Stimulated activated CD4-positive, alpha-beta T cell treated with anti-CD3 and anti-CD28 coated beads, Interleukin-12 subunit alpha, Interleukin-12 subunit beta, amount 100 ng/mL, for 48 hours (primary cell): ENCODE results near the gene RRBP1.
A peak's percentile ranks its signal among the peaks of the same experiment; 100 is the strongest.

Source experiments
- DNase-seq, 3 donors: peaks; one replicate each; pipeline ENCODE4 v3.0.0-alpha.2; 2020; ENCODE audit warnings: low read depth in 2 of 3, low spot score in 1 of 3

The RRBP1 gene

GRCh38 chr20:17611290-17611539 is 70.8 kb downstream of the RRBP1 start:
- no peak for DNase-seq

GRCh38 chr20:17610566-17611289 is 71.3 kb downstream of the RRBP1 start:
- DNase-seq: peak in 2 of 3 donors; percentile 28 to 34

DNA sequence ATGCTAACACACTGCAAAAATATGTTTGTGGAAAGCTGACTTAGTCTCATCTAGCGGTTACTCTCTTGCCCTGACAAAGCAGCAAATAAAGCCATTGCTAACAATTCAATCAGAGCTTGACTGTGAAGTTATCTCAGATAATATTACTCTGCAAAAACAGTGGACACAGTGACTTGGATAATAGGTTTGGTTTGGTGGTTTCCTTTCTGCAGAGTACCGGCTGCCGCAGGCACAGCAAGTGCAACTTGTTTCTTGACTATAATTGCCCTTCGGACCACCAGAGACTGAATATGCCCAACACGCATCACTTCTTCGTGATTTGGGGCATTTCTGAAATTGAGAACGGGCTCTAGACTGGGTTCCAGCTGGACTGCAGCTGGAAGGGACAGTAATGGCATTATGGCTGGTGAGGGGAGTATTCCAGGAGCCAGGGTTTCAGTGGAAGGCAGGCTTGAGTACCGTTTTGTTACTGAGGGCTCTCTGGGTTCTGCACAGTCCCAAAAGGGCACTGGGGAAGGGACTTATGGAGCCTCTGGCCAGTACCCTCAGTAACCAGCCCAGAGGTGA is 72.1 kb downstream of the RRBP1 start:
- no peak for DNase-seq

DNA sequence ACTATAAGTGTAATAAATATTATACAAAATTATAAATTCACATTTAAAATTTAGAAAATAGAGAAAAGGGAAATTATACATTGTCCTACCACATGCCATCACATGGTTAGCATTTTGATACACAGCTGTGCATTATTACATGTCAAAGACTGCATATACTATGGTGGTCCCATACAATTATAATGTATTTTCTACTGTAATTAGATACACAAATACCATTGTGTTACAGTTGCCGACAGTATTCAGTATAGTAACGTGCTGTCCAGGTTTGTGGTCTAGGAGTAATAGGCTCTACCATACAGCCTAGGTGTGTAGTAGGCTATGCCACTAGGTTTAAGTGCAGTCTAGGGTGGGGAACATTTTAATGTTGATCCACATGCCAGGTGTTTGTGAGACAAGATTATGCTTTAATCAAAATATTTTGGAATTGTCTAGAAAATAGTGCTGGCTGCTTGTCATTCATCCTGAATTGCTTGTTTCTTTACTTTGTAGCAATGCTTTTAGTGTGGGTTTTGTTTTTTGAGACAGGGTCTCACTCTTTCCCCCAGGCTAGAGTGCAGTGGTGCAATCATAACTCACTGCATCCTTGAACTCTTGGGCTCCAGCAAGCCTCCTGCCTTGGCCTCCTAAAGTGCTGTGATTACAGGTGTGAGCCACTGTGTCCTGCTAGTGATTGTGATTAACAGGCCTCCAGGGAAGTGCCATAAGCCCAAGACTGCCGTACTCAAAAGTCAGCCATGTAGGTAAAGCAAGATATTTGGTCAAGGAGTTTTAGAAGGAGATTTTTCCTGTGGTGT is 73.1 kb downstream of the RRBP1 start:
- no peak for DNase-seq

- no peak for DNase-seq
Observed at GRCh38 chr20:17606001-17606400, 76.0 kb downstream of the RRBP1 start.

GRCh38 chr20:17605131-17605660 is 76.8 kb downstream of the RRBP1 start:
- no peak for DNase-seq

DNA sequence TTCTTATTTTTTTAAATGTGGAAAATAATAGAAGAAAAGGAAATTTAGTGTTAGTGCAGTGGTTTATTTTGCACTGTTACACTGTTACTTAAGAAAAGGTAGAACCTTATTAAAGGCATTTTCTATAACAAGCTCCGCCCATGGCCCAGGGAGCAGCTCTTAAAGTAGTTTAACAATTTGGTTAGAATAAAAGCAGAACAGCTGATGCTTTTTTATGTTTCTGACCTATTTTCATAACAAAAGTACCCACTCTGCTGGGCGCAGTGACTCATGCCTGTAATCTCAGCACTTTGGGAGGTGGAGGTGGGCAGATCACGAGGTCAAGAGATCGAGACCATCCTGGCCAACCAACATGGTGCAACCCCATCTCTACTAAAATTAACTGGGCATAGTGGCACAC is 79.5 kb downstream of the RRBP1 start:
- no peak for DNase-seq

DNA sequence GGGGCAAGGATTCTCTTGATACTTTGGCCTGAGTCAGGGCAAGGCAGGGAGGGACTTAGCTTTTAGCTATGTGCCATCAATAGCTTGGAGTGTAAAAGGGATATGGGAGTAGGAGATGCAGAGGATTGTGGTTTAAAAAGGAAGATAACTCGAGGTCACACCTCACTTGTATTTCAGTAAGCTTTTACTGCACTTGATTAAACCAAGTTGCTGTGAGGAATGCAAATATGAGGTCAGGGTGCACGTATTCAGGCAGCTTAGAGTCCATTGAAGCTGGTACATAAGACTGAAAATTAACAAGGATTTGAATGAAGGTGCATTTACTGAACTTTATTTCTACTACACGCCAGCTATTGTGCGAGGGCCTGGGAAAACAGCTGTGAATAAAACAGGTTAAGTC is 80.1 kb downstream of the RRBP1 start:
- DNase-seq: no peak

- DNase-seq: no peak
Observed at GRCh38 chr20:17598013-17598550, 84.0 kb downstream of the RRBP1 start.

GRCh38 chr20:17595856-17596255 is 86.2 kb downstream of the RRBP1 start:
- DNase-seq: no peak

DNA sequence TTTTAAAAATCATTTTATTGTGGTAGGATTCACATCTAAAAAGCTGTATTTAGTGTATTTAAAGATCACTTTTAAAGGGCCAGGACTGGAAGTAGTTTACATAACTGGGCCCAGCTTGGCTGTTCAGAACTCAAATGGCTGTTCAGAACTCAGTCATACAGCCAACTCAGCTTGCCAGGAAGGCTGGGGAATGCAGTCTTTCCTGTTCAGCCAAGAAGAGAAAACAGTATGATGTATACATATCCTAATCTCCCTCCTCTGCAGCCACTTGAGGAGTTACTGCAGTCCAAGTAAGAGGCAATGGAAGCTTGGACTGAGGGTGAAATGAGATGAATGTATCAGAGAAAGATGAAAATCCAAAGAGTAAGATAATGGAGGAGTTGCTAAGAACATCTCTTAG is 87.6 kb downstream of the RRBP1 start:
- no peak for DNase-seq

GRCh38 chr20:17593902-17594301 is 88.1 kb downstream of the RRBP1 start:
- no peak for DNase-seq

DNA sequence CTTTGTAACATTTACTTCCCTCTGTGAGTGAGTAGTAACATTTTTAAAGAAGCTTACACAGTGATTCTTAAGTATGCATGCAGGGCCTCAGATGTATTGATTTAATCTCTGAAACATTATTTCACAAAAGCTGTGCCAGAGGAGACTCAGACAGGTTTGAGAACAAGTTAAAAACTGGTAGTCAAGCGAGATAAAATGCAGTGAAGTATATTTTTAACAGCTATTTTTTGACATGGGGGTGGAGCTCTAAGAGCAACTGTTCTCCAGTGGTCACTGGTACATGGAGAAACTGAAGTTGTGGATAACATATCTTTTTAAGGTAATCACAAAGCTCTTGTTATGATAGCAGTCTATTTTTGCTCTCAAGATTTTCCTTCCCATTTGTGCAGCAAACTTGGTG is 91.8 kb downstream of the RRBP1 start:
- no peak for DNase-seq

GRCh38 chr20:17589161-17589834 is 92.7 kb downstream of the RRBP1 start:
- DNase-seq: no peak

GRCh38 chr20:17587824-17588223 is 94.2 kb downstream of the RRBP1 start:
- DNase-seq: no peak

DNA sequence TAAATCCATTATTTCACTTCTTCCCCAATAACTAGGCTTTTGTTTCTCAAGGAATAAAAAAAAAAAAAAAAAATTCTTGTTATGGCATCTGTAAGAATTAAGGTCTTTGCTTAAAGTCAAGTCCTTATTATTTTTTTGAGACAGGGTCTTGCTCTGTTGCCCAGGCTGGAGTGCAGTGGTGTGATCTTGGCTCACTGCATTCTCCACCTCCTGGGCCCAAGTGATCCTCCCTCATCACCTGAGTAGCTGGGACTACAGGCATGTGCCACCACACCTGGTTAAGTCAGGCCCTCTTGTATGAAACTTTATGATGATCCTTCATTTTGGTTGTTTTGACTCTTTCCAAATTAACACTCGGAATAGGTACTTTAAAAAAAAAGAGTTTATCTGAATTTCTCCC is 94.9 kb downstream of the RRBP1 start:
- DNase-seq: no peak

- DNase-seq: no peak
Observed at GRCh38 chr20:17586250-17586649, 95.8 kb downstream of the RRBP1 start.

DNA sequence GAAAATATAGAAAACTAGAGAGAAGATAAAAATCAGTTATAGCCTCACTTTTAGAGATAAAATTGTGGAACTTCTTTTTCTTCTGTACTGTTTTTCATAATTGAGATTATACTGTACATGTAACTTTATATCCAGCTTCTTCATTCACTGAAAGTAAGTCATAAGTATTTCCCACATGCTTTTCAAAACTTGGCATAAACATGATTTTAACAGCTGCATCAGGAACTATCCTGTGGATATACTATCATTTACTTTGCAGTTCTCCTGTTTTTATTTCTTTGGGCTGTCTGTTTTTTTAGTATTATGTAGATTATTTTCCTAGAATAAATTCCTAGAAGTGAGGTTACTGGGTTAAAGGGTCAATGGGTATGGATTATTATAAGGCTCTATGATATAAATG is 97.4 kb downstream of the RRBP1 start:
- no peak for DNase-seq

DNA sequence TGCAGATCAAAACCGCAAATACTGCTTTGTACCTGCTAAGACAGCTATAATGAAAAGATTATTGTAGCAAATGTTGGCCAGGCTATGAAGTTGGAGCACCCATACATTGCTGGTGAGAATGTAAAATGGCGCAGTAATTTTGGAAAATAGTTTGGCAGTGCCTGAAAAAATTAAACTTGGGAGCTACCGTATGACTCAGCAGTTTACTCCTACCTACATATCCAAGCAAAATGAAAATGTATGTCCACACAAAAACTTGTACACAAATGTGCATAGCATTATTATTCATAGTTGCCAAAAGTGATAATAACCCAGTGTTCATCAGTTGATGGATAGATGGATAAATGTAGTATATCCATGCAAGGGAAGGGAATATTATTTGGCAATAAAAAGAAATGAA is 98.9 kb downstream of the RRBP1 start:
- DNase-seq: no peak

DNA sequence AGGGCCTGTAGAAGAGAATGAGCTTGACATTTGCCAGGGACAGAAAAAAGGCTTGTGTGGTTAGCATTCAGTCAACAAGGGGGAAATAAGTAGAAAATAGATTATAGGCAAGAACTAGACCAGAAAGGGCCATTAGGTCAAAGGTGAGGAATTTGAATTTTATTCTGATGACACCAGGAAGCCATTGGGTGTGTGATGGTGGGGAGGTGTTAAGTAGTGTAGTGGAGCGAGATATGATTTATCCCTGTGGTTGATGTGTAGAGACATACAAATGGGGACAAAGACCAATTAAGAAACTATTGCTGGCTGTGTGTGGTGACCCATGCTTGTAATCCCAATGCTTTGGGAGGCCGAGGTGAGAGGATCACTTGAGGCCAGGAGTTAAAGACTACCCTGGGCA is 101.1 kb downstream of the RRBP1 start:
- no peak for DNase-seq

DNA sequence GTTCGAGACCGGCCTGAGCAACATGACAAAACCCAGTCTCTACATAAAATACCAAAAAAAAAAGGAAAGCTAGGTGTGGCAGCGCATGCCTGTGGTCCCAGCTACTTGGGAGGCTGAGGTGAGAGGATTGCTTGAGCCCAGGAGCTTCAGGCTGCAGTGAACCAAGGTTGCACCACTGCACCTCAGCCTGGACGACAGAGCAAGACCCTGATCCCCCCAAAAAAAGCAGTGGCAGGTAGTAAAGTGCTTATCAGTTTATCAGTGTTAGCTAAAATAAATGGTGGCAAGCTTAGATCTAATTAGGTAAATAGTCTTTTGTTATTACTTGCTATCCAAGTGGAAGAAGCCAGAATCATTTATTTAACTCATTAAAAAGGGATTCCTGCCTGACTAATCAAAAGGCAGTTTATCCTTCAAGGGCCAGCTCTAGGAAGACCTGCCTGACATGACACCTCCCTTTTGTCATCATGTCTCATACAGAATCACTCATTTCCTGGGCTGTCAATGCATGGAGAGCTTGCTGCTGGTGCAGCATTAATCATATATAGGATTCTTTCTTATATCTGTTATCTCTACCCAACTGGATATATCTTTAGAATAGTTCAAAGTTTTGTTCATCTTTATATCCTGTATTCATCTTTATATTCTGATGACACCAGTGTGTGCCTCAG is 102.5 kb downstream of the RRBP1 start:
- DNase-seq: no peak
